Type B pancreatic cell (in vitro differentiated cells): ENCODE data around the gene RORB. TPM values are rescaled to one million over a fixed set of nuclear protein-coding genes. Genes with fewer than 3 reads are reported as not detected.

Experiments used
- DNase-seq: peaks from one replicate; pipeline ENCODE4 v3.0.0; 2021; ENCODE audit warnings: mixed read lengths; ENCODE audit not compliant: unreplicated experiment; ENCODE audit errors: extremely low spot score
- H3K27ac Mint-ChIP-seq: 2 replicates; pipeline ENCODE4 v1.8.0; 2021; ENCODE audit warnings: mild to moderate bottlenecking, mixed read lengths
- H3K27me3 Mint-ChIP-seq: 2 replicates; pipeline ENCODE4 v1.8.0; 2021; ENCODE audit warnings: mixed read lengths
- H3K36me3 Mint-ChIP-seq: 2 replicates; pipeline ENCODE4 v1.8.0; 2021; ENCODE audit warnings: mixed read lengths
- H3K4me1 Mint-ChIP-seq: one replicate; pipeline ENCODE4 v1.8.0; 2021; ENCODE audit warnings: mixed read lengths; ENCODE audit not compliant: unreplicated experiment
- H3K4me3 Mint-ChIP-seq: 2 replicates; pipeline ENCODE4 v1.8.0; 2021; ENCODE audit warnings: mild to moderate bottlenecking, mixed read lengths
- H3K9me3 Mint-ChIP-seq: 2 replicates; pipeline ENCODE4 v1.8.0; 2021; ENCODE audit warnings: mixed read lengths
- CTCF ChIP-seq: fragments of 200-600 bp; sonication (generic); conservative IDR thresholded peaks from 2 replicates; pipeline ENCODE4 v1.5.0; 2021; ENCODE audit warnings: antibody characterized with exemption, mild to moderate bottlenecking
- long read RNA-seq: library from polyadenylated mRNA; unstranded; transcript quantifications from one replicate; pipeline ENCODE4 v2.0.0, GENCODE V29; 2020
- total RNA-seq: library from RNA; stranded (reverse); gene quantifications from 2 replicates; pipeline ENCODE4 v1.2.1, GENCODE V29; 2021; ENCODE audit warnings: low replicate concordance

The RORB gene
- 0.43 and 1.7 TPM in 2 replicates for total RNA-seq
- long read RNA-seq, partial matches to known transcripts, result 1 of 1 reads
- long read RNA-seq, other reads (novel, unspliced or antisense), result 0 of 1 reads

- DNase-seq, result peak; percentile 77
- no peak for TF ChIP-seq CTCF
- peaks cover 25% of the 10 kb centered on the region for H3K4me1 Mint-ChIP-seq
- H3K36me3 Mint-ChIP-seq, result no peaks in the 10 kb centered on the region
- peaks cover 89% of the 10 kb centered on the region for H3K27me3 Mint-ChIP-seq
- peak within 1 kb of the TSS; percentile 15 for H3K27ac Mint-ChIP-seq
- H3K9me3 Mint-ChIP-seq, result no peaks in the 10 kb centered on the region
- peak within 1 kb of the TSS; percentile 90 for H3K4me3 Mint-ChIP-seq
Measured at GRCh38 chr9:74496819-74497747, at the start of gene RORB. Gene RORB (plus strand): TSS chr9:74497335. CDS start chr9:74497977, 642 bp downstream.

- Mint-ChIP-seq H3K36me3 (no peaks in the 10 kb centered on the region), H3K4me1 (no peaks in the 10 kb centered on the region), H3K4me3 (no peak overlapping the region), H3K9me3 (no peaks in the 10 kb centered on the region), H3K27me3 (no peaks in the 10 kb centered on the region), H3K27ac (no peak overlapping the region)
- no peak for TF ChIP-seq CTCF
- no peak for DNase-seq
Measured at GRCh38 chr9:74447451-74448193, 49.5 kb upstream of the RORB start.

- no peak for TF ChIP-seq CTCF
- no peak overlapping the region for H3K4me3 Mint-ChIP-seq
- DNase-seq, result no peak
- no peaks in the 10 kb centered on the region for H3K27me3 Mint-ChIP-seq
- H3K27ac Mint-ChIP-seq, result no peak overlapping the region
- H3K36me3 Mint-ChIP-seq, result no peaks in the 10 kb centered on the region
- H3K9me3 Mint-ChIP-seq, result no peaks in the 10 kb centered on the region
- H3K4me1 Mint-ChIP-seq, result no peaks in the 10 kb centered on the region
Measured at GRCh38 chr9:74449060-74449459, 48.1 kb upstream of the RORB start.

GRCh38 chr9:74458832-74459231 lies 38.3 kb upstream of the RORB start:
- Mint-ChIP-seq H3K4me1 (no peaks in the 10 kb centered on the region), H3K27me3 (no peaks in the 10 kb centered on the region), H3K9me3 (no peaks in the 10 kb centered on the region), H3K27ac (no peak overlapping the region), H3K4me3 (no peak overlapping the region), H3K36me3 (no peaks in the 10 kb centered on the region)
- no peak for TF ChIP-seq CTCF
- no peak for DNase-seq

GRCh38 chr9:74463825-74464224 lies 33.3 kb upstream of the RORB start:
- Mint-ChIP-seq H3K27ac (no peak overlapping the region), H3K4me3 (no peak overlapping the region), H3K4me1 (no peaks in the 10 kb centered on the region), H3K9me3 (no peaks in the 10 kb centered on the region), H3K27me3 (no peaks in the 10 kb centered on the region), H3K36me3 (no peaks in the 10 kb centered on the region)
- TF ChIP-seq CTCF, result no peak
- no peak for DNase-seq
